DOHH2 (cell line): ENCODE data around the gene GALNT7.

ENCODE experiments used
- H3F3A ChIP-seq: fragments of 200-600 bp; sonication (generic), shearing (Covaris generic); 2 replicates; pipeline ENCODE4 v1.6.0; 2016; ENCODE audit warnings: antibody characterized with exemption, mild to moderate bottlenecking; ENCODE audit not compliant: control insufficient read depth, insufficient read depth
- H3K27ac ChIP-seq: fragments of 200-600 bp; sonication (generic); 2 replicates; pipeline ENCODE4 v1.5.1; 2014; ENCODE audit warnings: low read depth, mild to moderate bottlenecking, low read length, moderate library complexity
- H3K27me3 ChIP-seq: fragments of 200-600 bp; sonication (generic); 2 replicates; pipeline ENCODE4 v1.6.1; 2014; ENCODE audit warnings: mild to moderate bottlenecking, low read length, mixed read lengths; ENCODE audit not compliant: control insufficient read depth
- H3K36me3 ChIP-seq: fragments of 200-600 bp; sonication (generic); 2 replicates; pipeline ENCODE4 v1.6.1; 2014; ENCODE audit warnings: mild to moderate bottlenecking, low read length, moderate library complexity, mixed read lengths; ENCODE audit not compliant: control insufficient read depth
- H3K4me1 ChIP-seq: fragments of 200-600 bp; sonication (generic); 2 replicates; pipeline ENCODE4 v1.6.1; 2014; ENCODE audit warnings: mild to moderate bottlenecking, low read length, mixed read lengths; ENCODE audit not compliant: control insufficient read depth
- H3K4me2 ChIP-seq: fragments of 200-600 bp; sonication (generic); 2 replicates; pipeline ENCODE4 v1.6.0; 2014; ENCODE audit warnings: mild to moderate bottlenecking, low read length, moderate library complexity
- H3K4me3 ChIP-seq: fragments of 200-600 bp; sonication (generic); 2 replicates; pipeline ENCODE4 v1.5.1; 2014; ENCODE audit warnings: mild to moderate bottlenecking, low read length, mixed read lengths
- H3K79me2 ChIP-seq: fragments of 200-600 bp; sonication (generic); 2 replicates; pipeline ENCODE4 v1.6.1; 2014; ENCODE audit warnings: mild to moderate bottlenecking, low read length, mixed read lengths; ENCODE audit not compliant: control insufficient read depth
- H3K9me2 ChIP-seq: fragments of 200-600 bp; sonication (generic); replicated peaks from 2 replicates; pipeline ENCODE4 v1.6.1; 2014; ENCODE audit warnings: mild to moderate bottlenecking, low read length, mixed read lengths; ENCODE audit not compliant: control insufficient read depth
- H3K9me3 ChIP-seq: fragments of 200-600 bp; sonication (generic); 2 replicates; pipeline ENCODE4 v1.6.1; 2014; ENCODE audit warnings: antibody characterized with exemption, low read length, mixed read lengths; ENCODE audit not compliant: control insufficient read depth, insufficient read depth
- H4K20me1 ChIP-seq: fragments of 200-600 bp; sonication (generic); 2 replicates; pipeline ENCODE4 v1.6.0; 2014; ENCODE audit warnings: low read depth, mild to moderate bottlenecking, antibody characterized with exemption, low read length, moderate library complexity; ENCODE audit not compliant: control insufficient read depth, insufficient read depth
- CTCF ChIP-seq: fragments of 200-600 bp; sonication (generic); IDR thresholded peaks from one replicate; pipeline ENCODE4 v1.5.1; 2014; ENCODE audit warnings: antibody characterized with exemption, mild to moderate bottlenecking, low read depth, low read length; ENCODE audit not compliant: poor library complexity, severe bottlenecking
- EZH2phosphoT487 ChIP-seq: fragments of 200-600 bp; sonication (generic); IDR thresholded peaks from 2 replicates; pipeline ENCODE4 v1.6.1; 2017; ENCODE audit warnings: borderline replicate concordance, mild to moderate bottlenecking, antibody characterized with exemption, low read length, moderate library complexity, mixed read lengths

The GALNT7 gene

DNA sequence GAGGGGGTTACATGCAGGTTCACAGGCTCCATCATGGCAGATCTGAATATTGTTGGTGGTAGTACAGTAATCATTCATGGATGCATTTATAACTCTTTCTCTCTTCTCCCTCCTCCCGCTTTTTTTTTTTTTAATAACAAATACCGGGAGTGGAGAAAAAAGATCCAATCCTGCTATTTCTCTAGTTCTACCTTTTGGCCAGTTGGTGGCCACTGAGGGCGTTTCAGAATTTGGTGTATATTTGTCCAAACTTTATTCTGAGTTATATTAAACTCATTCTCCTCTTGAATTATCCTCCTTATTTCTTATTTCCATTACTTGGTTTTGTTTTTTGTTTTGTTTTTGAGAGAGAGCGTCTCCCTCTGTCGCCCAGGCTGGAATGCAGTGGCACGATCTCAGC lies 90.7 kb downstream of the GALNT7 start:
- Histone ChIP-seq H3K27me3 (no peaks in the 10 kb centered on the region), H3F3A (peaks cover 4% of the 10 kb centered on the region; the same call in 1 of the 2 replicates), H3K4me3 (no peak overlapping the region), H3K27ac (no peak overlapping the region), H3K4me2 (no peak overlapping the region), H3K79me2 (peaks cover 72% of the 10 kb centered on the region), H3K36me3 (0 out of 2 replicates have a peak, but pooled peaks cover 7% of the 10 kb centered on the region), H3K4me1 (peaks cover 13% of the 10 kb centered on the region), H3K9me3 (no peaks in the 10 kb centered on the region), H3K9me2 (no peaks in the 10 kb centered on the region), H4K20me1 (peaks cover 6% of the 10 kb centered on the region; the same call in 1 of the 2 replicates)
- no peak for TF ChIP-seq CTCF
- TF ChIP-seq EZH2phosphoT487: no peak

DNA sequence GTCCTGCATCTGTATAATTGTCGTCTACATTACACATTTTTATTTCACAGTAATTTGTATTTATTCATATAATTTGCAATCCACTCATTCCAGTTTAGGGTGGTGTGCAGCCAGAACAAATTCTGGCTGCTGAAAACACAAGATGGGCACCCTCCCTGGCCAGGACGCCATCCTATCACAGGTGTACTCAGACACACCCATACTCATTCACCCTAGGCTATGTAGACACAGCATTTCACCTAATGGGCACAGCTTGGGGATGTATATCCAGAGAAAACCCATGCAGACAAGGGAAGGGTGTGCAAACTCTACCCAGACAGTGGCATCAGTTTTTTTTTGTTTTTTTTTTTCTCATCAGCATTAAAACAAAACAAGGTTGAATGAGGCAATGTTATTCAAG lies 92.4 kb downstream of the GALNT7 start:
- H3K9me3 ChIP-seq: no peaks in the 10 kb centered on the region
- peaks cover 6% of the 10 kb centered on the region; the same call in 1 of the 2 replicates for H4K20me1 ChIP-seq
- H3K4me2 ChIP-seq: no peak overlapping the region
- H3F3A ChIP-seq: peaks cover 4% of the 10 kb centered on the region; the same call in 1 of the 2 replicates
- H3K79me2 ChIP-seq: peaks cover 68% of the 10 kb centered on the region
- H3K27ac ChIP-seq: no peak overlapping the region
- TF ChIP-seq CTCF (no peak), EZH2phosphoT487 (no peak)
- no peaks in the 10 kb centered on the region for H3K9me2 ChIP-seq
- H3K4me3 ChIP-seq: no peak overlapping the region
- H3K4me1 ChIP-seq: peaks cover 19% of the 10 kb centered on the region
- H3K27me3 ChIP-seq: no peaks in the 10 kb centered on the region
- H3K36me3 ChIP-seq: peaks cover 3% of the 10 kb centered on the region; the same call in 1 of the 2 replicates

GRCh38 chr4:173262375-173262774 lies 93.8 kb downstream of the GALNT7 start:
- Histone ChIP-seq H3K4me2 (no peak overlapping the region), H3K79me2 (peaks cover 69% of the 10 kb centered on the region), H3K27me3 (no peaks in the 10 kb centered on the region)

More at GRCh38 chr4:173262375-173262774, 93.8 kb downstream of the GALNT7 start:
- peaks cover 3% of the 10 kb centered on the region; the same call in 1 of the 2 replicates for H3K36me3 ChIP-seq
- H3K9me3 ChIP-seq: no peaks in the 10 kb centered on the region
- H3K9me2 ChIP-seq: no peaks in the 10 kb centered on the region
- H3K27ac ChIP-seq: no peak overlapping the region
- no peak overlapping the region for H3K4me3 ChIP-seq
- TF ChIP-seq EZH2phosphoT487 (no peak), CTCF (no peak)
- peaks cover 6% of the 10 kb centered on the region; the same call in 1 of the 2 replicates for H4K20me1 ChIP-seq
- H3K4me1 ChIP-seq: peaks cover 19% of the 10 kb centered on the region
- no peaks in the 10 kb centered on the region for H3F3A ChIP-seq
